AG20443 (cell line): ENCODE results near the gene B2M.
"Not testable (repeated sequence)": the region's sequence is repeated elsewhere in the genome, so short reads cannot be mapped to it uniquely, and the experiment has no call there.

Experiments
- DNase-seq: peaks from one replicate; pipeline ENCODE4 v3.0.0; 2012; ENCODE audit warnings: low spot score, mixed read lengths

The B2M gene

GRCh38 chr15:44698641-44699040 is 12.7 kb upstream of the B2M start:
- no peak for DNase-seq

- DNase-seq: not testable (repeated sequence)
These were observed 10.6 kb upstream of the B2M start for GRCh38 chr15:44700676-44701075.

- no peak for DNase-seq
These were observed 5.3 kb upstream of the B2M start for GRCh38 chr15:44705986-44706385.

GRCh38 chr15:44706401-44706800 is 4.9 kb upstream of the B2M start:
- DNase-seq: no peak

- no peak for DNase-seq
These were observed 4.2 kb upstream of the B2M start for GRCh38 chr15:44706946-44707636.

- DNase-seq: peak; percentile 26
These were observed 851 bp upstream of the B2M start for GRCh38 chr15:44710236-44711095.

- DNase-seq: peak; percentile 36
These were observed 527 bp downstream of the B2M start for GRCh38 chr15:44711743-44712345.

- DNase-seq: peak; percentile 54
These were observed 1.2 kb downstream of the B2M start for GRCh38 chr15:44712346-44713005.

GRCh38 chr15:44713006-44713966 is 2.0 kb downstream of the B2M start:
- DNase-seq: peak; percentile 32

- no peak for DNase-seq
These were observed 4.0 kb downstream of the B2M start for GRCh38 chr15:44715142-44715796.

GRCh38 chr15:44715797-44716334 is 4.5 kb downstream of the B2M start:
- no peak for DNase-seq

GRCh38 chr15:44716983-44717602 is 5.8 kb downstream of the B2M start:
- DNase-seq: no peak

GRCh38 chr15:44718180-44718926 is 7.0 kb downstream of the B2M start:
- DNase-seq: no peak

GRCh38 chr15:44718927-44719292 is 7.6 kb downstream of the B2M start:
- no peak for DNase-seq

- DNase-seq: no peak
These were observed 8.1 kb downstream of the B2M start for GRCh38 chr15:44719293-44719999.

- DNase-seq: not testable (repeated sequence)
These were observed 8.7 kb downstream of the B2M start for GRCh38 chr15:44720000-44720435.

GRCh38 chr15:44720460-44721176 is 9.3 kb downstream of the B2M start:
- no peak for DNase-seq

- no peak for DNase-seq
These were observed 10.7 kb downstream of the B2M start for GRCh38 chr15:44722011-44722410.
